Measurements from ENCODE around the gene LGI4. TPM values are rescaled to one million over a fixed set of nuclear protein-coding genes. Genes with fewer than 3 reads are reported as not detected.

Gene LGI4
- total RNA-seq, 1 donor from 2014 or later: 32.9 TPM

GRCh38 chr19:35114353-35115176 lies 20.3 kb downstream of the LGI4 start:
- Histone ChIP-seq H3K4me3 (peak overlapping the region; percentile 31 to 46), H3K9me3 (no peaks in the 10 kb centered on the region), H3K27ac (peak overlapping the region; percentile 94), H3K36me3 (no peaks in the 10 kb centered on the region), H3K27me3 (no peaks in the 10 kb centered on the region), H3K4me1 (peaks cover 21% of the 10 kb centered on the region)
- TF ChIP-seq POLR2AphosphoS5 (IDR thresholded peaks at IDR 0.05; ENCODE audit: insufficient read depth in 1 of 2, low read depth in 1 of 2): peak; percentile 61 to 70
- TF ChIP-seq POLR2A (IDR thresholded peaks at IDR 0.05): no peak
- peak; percentile 95 to 97 (median 95) for TF ChIP-seq CTCF (IDR thresholded peaks at IDR 0.05)
- intact Hi-C loops (cut with DNase I): loop anchor here (2.0 kb wide), 1 partner anchor 20 kb away; the partner anchor contains the start of gene LGI4
- no peak for DNase-seq (ENCODE audit: extremely low spot score in 2 of 2)

GRCh38 chr19:35112995-35113688 lies 21.7 kb downstream of the LGI4 start:
- H3K4me1 ChIP-seq: peaks cover 17% of the 10 kb centered on the region
- no peaks in the 10 kb centered on the region for H3K27me3 ChIP-seq
- no peaks in the 10 kb centered on the region for H3K36me3 ChIP-seq
- H3K9me3 ChIP-seq: no peaks in the 10 kb centered on the region
- no peak overlapping the region for H3K27ac ChIP-seq
- DNase-seq (ENCODE audit: extremely low spot score in 2 of 2): no peak
- TF ChIP-seq POLR2A (IDR thresholded peaks at IDR 0.05) (no peak), CTCF (IDR thresholded peaks at IDR 0.05) (no peak)
- H3K4me3 ChIP-seq: no peak overlapping the region
- intact Hi-C loops (cut with DNase I): no loop called here

GRCh38 chr19:35110974-35111373 lies 23.9 kb downstream of the LGI4 start:
- Histone ChIP-seq H3K27ac (no peak overlapping the region), H3K36me3 (no peaks in the 10 kb centered on the region), H3K4me3 (no peak overlapping the region), H3K9me3 (no peaks in the 10 kb centered on the region), H3K4me1 (peaks cover 17% of the 10 kb centered on the region), H3K27me3 (no peaks in the 10 kb centered on the region)
- intact Hi-C loops (cut with DNase I): no loop called here
- no peak for TF ChIP-seq POLR2AphosphoS5 (IDR thresholded peaks at IDR 0.05; ENCODE audit: insufficient read depth in 1 of 2, low read depth in 1 of 2)
- no peak for TF ChIP-seq POLR2A (IDR thresholded peaks at IDR 0.05)
- TF ChIP-seq CTCF (IDR thresholded peaks at IDR 0.05): no peak
- DNase-seq (ENCODE audit: extremely low spot score in 2 of 2): no peak

GRCh38 chr19:35109395-35110112 lies 25.3 kb downstream of the LGI4 start:
- peak overlapping the region; percentile 41 for H3K27ac ChIP-seq
- no peak for DNase-seq (ENCODE audit: extremely low spot score in 2 of 2)
- intact Hi-C loops (cut with DNase I): no loop called here

DNA sequence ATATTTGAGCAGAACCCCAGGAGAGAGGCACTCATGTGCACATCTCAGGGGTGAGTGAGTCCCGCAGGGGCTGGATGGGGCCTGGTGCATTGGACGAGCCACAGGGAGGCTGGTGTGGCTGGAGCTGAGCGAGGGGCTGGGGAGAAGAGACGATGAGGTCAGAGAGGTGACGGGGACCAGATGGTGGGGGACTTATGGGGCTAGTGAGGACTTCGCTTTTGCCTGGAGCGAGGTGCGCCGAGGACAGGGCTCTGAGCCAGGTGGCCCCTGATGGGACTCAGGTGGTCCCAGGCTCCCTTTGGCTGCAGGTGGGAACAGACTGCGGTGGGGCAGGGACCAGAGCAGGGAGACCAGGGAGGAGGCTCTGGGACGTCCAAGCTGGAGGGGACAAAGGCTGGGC lies 26.1 kb downstream of the LGI4 start:
- Histone ChIP-seq H3K4me1 (no peaks in the 10 kb centered on the region), H3K4me3 (no peak overlapping the region), H3K9me3 (no peaks in the 10 kb centered on the region), H3K27ac (peak overlapping the region; percentile 41), H3K27me3 (no peaks in the 10 kb centered on the region), H3K36me3 (no peaks in the 10 kb centered on the region)
- intact Hi-C loops (cut with DNase I): no loop called here
- no peak for DNase-seq (ENCODE audit: extremely low spot score in 2 of 2)
- no peak for TF ChIP-seq POLR2A (IDR thresholded peaks at IDR 0.05)
- no peak for TF ChIP-seq CTCF (IDR thresholded peaks at IDR 0.05)
- TF ChIP-seq POLR2AphosphoS5 (IDR thresholded peaks at IDR 0.05; ENCODE audit: insufficient read depth in 1 of 2, low read depth in 1 of 2): no peak

More at GRCh38 chr19:35109395-35110112, 25.3 kb downstream of the LGI4 start:
- Histone ChIP-seq H3K36me3 (no peaks in the 10 kb centered on the region), H3K9me3 (no peaks in the 10 kb centered on the region), H3K27me3 (no peaks in the 10 kb centered on the region), H3K4me3 (no peak overlapping the region), H3K4me1 (peaks cover 7% of the 10 kb centered on the region)
- TF ChIP-seq POLR2AphosphoS5 (IDR thresholded peaks at IDR 0.05; ENCODE audit: insufficient read depth in 1 of 2, low read depth in 1 of 2) (peak in 1 of 2 donors; percentile 10), POLR2A (IDR thresholded peaks at IDR 0.05) (no peak)

Measured in vagina (tissue), 2 donors.